Measurements from ENCODE around the gene ZNF750. TPM values are rescaled to one million over a fixed set of nuclear protein-coding genes. Genes with fewer than 3 reads are reported as not detected.

Gene ZNF750
- total and polyA plus RNA-seq, 2 of the 13 experiments (the other 11 are each of a cell fraction or from before 2014, with no cell fraction given) = not detected

- ChIA-PET POLR2A (no interaction called here), CTCF (ENCODE audit: low intra/inter-chr PET ratio, low total read pairs) (no interaction called here)
- FAIRE-seq = peak; percentile 56
- Histone ChIP-seq H3K79me2 (ENCODE audit: insufficient read depth, low read length) (no peaks in the 10 kb centered on the region), H3K4me1 (ENCODE audit: insufficient read depth, low read length) (peaks cover 17% of the 10 kb centered on the region), H3K36me3 (replicated peaks in 1 of 2; ENCODE audit: control insufficient read depth in 1 of 2, insufficient read depth in 2 of 2, low read length in 2 of 2) (peaks cover 0 to 6% of the 10 kb centered on the region in 2 experiments; a peak in 1 of 5 replicates), H4K20me1 (ENCODE audit: insufficient read depth, low read length) (no peaks in the 10 kb centered on the region), H3K9me3 (ENCODE audit: low read length) (no peaks in the 10 kb centered on the region), H3K4me3 (replicated peaks in 1 of 3; ENCODE audit: insufficient read depth in 1 of 3, low read depth in 2 of 3, low read length in 3 of 3) (no peak overlapping the region), H2AFZ (ENCODE audit: low read length) (no peak overlapping the region), H3K9ac (ENCODE audit: insufficient read depth, low read depth, low read length) (no peak overlapping the region), H3K4me2 (ENCODE audit: low read depth, low read length) (no peak overlapping the region), H3K27me3 (ENCODE audit: control insufficient read depth in 1 of 2, insufficient read depth in 2 of 2, low read length in 2 of 2) (no peaks in the 10 kb centered on the region), H3K27ac (ENCODE audit: extremely low read length, insufficient read depth, low read length) (no peak overlapping the region)
- DNase-seq (ENCODE audit: low spot score) = no peak
- BruUV-seq (replicated peaks) = no TSS peak
- WGBS (ENCODE audit: low lambda C conversion rate) = 91% methylated on average over 15 of the region's 15 CpGs
- ATAC-seq = no peak
- intact Hi-C loops (cut with micrococcal nuclease; ENCODE audit: unreplicated experiment) = no loop called here
- in situ Hi-C loops (cut with HindIII; ENCODE audit: extremely low pct_ligation_motif_present, low pct_unique_long_range_greater_than_20kb) = no loop called here
- no peak for TF ChIP-seq MAFG (CRISPR knock-in tag; IDR thresholded peaks at IDR 0.05)
- TF ChIP-seq MEIS1 (CRISPR knock-in tag; IDR thresholded peaks at IDR 0.05; ENCODE audit: borderline replicate concordance) = no peak
- TF ChIP-seq ZNF776 (CRISPR knock-in tag; IDR thresholded peaks at IDR 0.05) = no peak
- no peak for TF ChIP-seq ZNF432 (CRISPR knock-in tag; IDR thresholded peaks at IDR 0.05; ENCODE audit: borderline replicate concordance)
- no peak for TF ChIP-seq ELF1 (CRISPR knock-in tag; IDR thresholded peaks at IDR 0.05)
- no peak for TF ChIP-seq GMEB2 (CRISPR knock-in tag; IDR thresholded peaks at IDR 0.05; ENCODE audit: low read depth)
- no peak for TF ChIP-seq ZNF10 (CRISPR knock-in tag; IDR thresholded peaks at IDR 0.05; ENCODE audit: borderline replicate concordance, low read depth)
- no peak for TF ChIP-seq TCF7 (IDR thresholded peaks at IDR 0.05; ENCODE audit: low read depth)
- no peak for TF ChIP-seq KDM2A (CRISPR knock-in tag; IDR thresholded peaks at IDR 0.05; ENCODE audit: borderline replicate concordance, low read depth)
- TF ChIP-seq PCBP2 (optimal IDR thresholded peaks at IDR 0.05; ENCODE audit: low read depth, low read length, poor library complexity, severe bottlenecking) = no peak
- TF ChIP-seq NFYB (CRISPR knock-in tag; IDR thresholded peaks at IDR 0.05) = no peak
- no peak for TF ChIP-seq ATF3 (CRISPR knock-in tag; IDR thresholded peaks at IDR 0.05)
- TF ChIP-seq REST (IDR thresholded peaks at IDR 0.05; ENCODE audit: borderline replicate concordance in 1 of 2, low read depth in 1 of 2, low read length in 2 of 2) = no peak
- TF ChIP-seq PITX1 (CRISPR knock-in tag; IDR thresholded peaks at IDR 0.05) = no peak
- no peak for TF ChIP-seq AGO2 (optimal IDR thresholded peaks at IDR 0.05; ENCODE audit: low read depth, low read length)
- TF ChIP-seq MLXIP (CRISPR knock-in tag; IDR thresholded peaks at IDR 0.05; ENCODE audit: borderline replicate concordance) = no peak
- TF ChIP-seq KLF6 (CRISPR knock-in tag; IDR thresholded peaks at IDR 0.05) = no peak
- no peak for TF ChIP-seq ZNF33A (CRISPR knock-in tag; IDR thresholded peaks at IDR 0.05; ENCODE audit: borderline replicate concordance)
Observed at GRCh38 chr17:82856361-82856760, 16.5 kb upstream of the ZNF750 start.
